GM19193 (cell line): Measurements from ENCODE around the gene TMEM179.

ENCODE experiments used
- POLR2A ChIP-seq: IDR thresholded peaks from 4 replicates; pipeline ENCODE4 v1.6.1; 2011; ENCODE audit not compliant: insufficient read depth, insufficient read length; ENCODE audit errors: extremely low read depth

Gene TMEM179

GRCh38 chr14:104611881-104612280 is 7.3 kb upstream of the TMEM179 start:
- no peak for TF ChIP-seq POLR2A

- TF ChIP-seq POLR2A = no peak
Measured at GRCh38 chr14:104610749-104611310, 6.3 kb upstream of the TMEM179 start.

- no peak for TF ChIP-seq POLR2A
Measured at GRCh38 chr14:104609666-104610065, 5.1 kb upstream of the TMEM179 start.

GRCh38 chr14:104603711-104604401 is 716 bp downstream of the TMEM179 start:
- TF ChIP-seq POLR2A = no peak

GRCh38 chr14:104602933-104603325 is 1.6 kb downstream of the TMEM179 start:
- no peak for TF ChIP-seq POLR2A

GRCh38 chr14:104602315-104602932 is 2.1 kb downstream of the TMEM179 start:
- TF ChIP-seq POLR2A = no peak

- no peak for TF ChIP-seq POLR2A
Measured at GRCh38 chr14:104601786-104602185, 2.8 kb downstream of the TMEM179 start.

- no peak for TF ChIP-seq POLR2A
Measured at GRCh38 chr14:104600805-104601204, 3.8 kb downstream of the TMEM179 start.

- no peak for TF ChIP-seq POLR2A
Measured at GRCh38 chr14:104600141-104600643, 4.4 kb downstream of the TMEM179 start.

- no peak for TF ChIP-seq POLR2A
Measured at GRCh38 chr14:104599446-104599845, 5.1 kb downstream of the TMEM179 start.

- TF ChIP-seq POLR2A = no peak
Measured at GRCh38 chr14:104598910-104599273, 5.7 kb downstream of the TMEM179 start.

GRCh38 chr14:104598039-104598909 is 6.3 kb downstream of the TMEM179 start:
- TF ChIP-seq POLR2A = no peak

GRCh38 chr14:104597576-104597975 is 7.0 kb downstream of the TMEM179 start:
- TF ChIP-seq POLR2A = no peak

GRCh38 chr14:104596927-104597351 is 7.6 kb downstream of the TMEM179 start:
- no peak for TF ChIP-seq POLR2A

- TF ChIP-seq POLR2A = no peak
Measured at GRCh38 chr14:104596451-104596918, 8.1 kb downstream of the TMEM179 start.
